Epithelial cell of proximal tubule (primary cell): ENCODE measurements around the gene ITSN1. TPM values are rescaled to one million over a fixed set of nuclear protein-coding genes. Genes with fewer than 3 reads are reported as not detected.

Source experiments
- DNase-seq: peaks from one replicate; pipeline ENCODE4 v3.0.0-alpha.2; 2011; ENCODE audit warnings: low read depth
- H3K4me3 ChIP-seq: 2 replicates; pipeline ENCODE4 v1.5.1; 2011; ENCODE audit warnings: low read depth, mild to moderate bottlenecking, low read length
- total RNA-seq: library from RNA; depleted of rRNA; stranded (reverse); fragments of >200 nt; gene quantifications from 2 replicates; pipeline ENCODE4 v1.2.3, GENCODE V29; 2015
- TF ChIP-seq, protein P1 (sequence below): conservative IDR thresholded peaks from 2 replicates; pipeline ENCODE4 v1.5.1; 2012; ENCODE audit warnings: low read depth, mild to moderate bottlenecking, low read length

Gene ITSN1
- total RNA-seq, 1 donor from 2014 or later, result 24.5 TPM

DNA sequence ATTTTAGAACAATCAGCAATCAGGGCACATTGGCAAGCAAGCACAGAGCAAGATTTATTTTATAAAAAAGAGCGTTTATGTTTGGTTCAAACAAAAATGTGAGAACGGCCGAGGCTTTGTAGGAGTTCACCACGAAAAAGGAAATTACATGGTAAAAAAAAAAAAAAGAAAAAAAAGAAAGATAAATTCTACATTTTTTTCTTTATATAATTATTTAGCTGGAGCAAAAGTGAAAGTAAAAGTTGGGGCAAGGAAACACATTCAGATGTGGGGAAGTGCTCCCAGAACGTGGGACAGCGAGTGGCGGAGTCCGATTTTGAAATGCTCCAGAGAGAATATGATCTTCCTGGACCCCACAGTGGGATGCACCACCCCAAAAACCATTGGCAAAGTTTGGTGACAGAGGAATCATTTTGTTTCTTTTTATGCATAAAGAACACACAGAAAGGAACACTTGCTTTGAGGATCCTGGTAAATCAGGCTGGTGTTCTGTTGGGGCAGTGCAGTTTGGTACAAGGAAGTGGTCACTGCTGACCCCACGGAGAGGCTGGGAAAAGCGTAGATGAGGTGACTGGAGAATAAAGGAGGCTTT lies 289.6 kb downstream of the ITSN1 start:
- DNase-seq, result no peak
- TF ChIP-seq, protein P1, sequence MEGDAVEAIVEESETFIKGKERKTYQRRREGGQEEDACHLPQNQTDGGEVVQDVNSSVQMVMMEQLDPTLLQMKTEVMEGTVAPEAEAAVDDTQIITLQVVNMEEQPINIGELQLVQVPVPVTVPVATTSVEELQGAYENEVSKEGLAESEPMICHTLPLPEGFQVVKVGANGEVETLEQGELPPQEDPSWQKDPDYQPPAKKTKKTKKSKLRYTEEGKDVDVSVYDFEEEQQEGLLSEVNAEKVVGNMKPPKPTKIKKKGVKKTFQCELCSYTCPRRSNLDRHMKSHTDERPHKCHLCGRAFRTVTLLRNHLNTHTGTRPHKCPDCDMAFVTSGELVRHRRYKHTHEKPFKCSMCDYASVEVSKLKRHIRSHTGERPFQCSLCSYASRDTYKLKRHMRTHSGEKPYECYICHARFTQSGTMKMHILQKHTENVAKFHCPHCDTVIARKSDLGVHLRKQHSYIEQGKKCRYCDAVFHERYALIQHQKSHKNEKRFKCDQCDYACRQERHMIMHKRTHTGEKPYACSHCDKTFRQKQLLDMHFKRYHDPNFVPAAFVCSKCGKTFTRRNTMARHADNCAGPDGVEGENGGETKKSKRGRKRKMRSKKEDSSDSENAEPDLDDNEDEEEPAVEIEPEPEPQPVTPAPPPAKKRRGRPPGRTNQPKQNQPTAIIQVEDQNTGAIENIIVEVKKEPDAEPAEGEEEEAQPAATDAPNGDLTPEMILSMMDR, result no peak
- peak overlapping the region; percentile 32 for H3K4me3 ChIP-seq

DNA sequence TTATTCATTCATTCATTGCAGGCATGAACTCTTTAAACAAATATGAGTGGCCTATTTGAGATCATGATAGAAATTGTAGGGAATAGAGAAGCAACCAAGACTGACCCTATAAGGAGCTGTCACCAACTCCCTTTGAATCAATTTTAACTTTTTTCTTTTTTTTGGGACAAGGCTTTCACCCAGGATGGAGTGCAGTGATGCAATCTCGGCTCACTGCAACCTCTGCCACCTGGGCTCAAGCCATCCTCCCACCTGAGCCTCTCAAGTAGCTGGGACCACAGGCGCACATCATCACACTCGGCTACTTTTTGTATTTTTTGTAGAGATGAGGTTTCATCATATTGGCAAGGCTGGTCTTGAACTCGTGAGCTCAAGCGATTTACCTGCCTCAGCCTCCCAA lies 290.4 kb downstream of the ITSN1 start:
- H3K4me3 ChIP-seq, result no peak overlapping the region
- TF ChIP-seq, protein P1, result no peak
- DNase-seq, result no peak

DNA sequence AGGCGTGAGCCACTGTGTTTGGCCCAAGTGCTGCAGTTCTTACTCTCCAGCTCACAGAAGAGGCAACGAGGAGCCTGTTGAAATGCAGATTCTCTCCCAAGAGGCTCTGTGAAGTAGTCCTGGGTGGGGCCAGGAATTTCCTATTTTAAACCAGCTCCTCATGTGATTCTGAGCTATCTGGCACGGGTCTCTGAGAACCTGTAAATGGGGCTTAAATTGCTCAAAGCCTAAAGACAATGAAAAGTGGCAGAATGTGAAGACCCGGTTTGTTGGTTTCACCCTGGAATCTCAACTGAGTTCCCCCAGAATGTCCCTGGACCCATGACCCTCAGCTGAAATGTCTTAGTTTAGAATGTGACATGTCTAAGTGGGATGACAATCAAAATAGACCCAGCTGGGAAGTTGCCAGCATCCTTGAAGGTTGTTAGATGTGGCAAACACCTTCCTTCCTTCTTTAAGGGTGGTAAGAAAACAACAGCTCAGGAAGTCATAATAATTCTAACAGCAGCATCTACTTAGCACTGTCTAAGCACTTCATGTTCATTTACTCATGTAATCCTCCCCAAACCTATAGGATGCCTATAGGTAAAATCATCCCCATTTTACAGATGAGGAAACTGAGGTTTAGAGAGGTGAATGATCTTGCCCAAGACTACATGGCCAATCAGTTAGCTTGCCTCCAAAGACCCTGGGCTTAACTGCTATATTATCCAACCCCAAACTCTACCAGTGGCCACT lies 294.2 kb downstream of the ITSN1 start:
- DNase-seq, result no peak
- H3K4me3 ChIP-seq, result no peak overlapping the region
- TF ChIP-seq, protein P1, result no peak

DNA sequence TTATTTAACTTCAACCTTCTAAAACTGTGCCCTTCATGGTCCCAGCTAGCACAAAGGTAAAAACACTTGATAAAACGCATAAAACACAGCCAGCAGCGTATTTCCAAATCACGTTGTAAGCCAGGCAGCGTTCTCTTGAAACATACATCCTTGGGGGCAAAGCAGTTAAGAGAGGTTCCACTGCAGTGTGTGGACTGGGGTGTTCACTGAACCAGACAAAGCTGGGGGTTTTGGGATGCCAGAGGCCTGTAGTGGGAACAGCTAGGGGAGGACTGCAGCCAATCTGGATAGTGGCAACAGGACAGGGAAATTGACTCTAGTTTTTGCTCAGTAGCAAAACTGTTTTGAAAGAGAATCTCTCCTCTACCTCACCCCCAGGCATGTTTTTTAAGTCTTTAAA lies 294.8 kb downstream of the ITSN1 start:
- TF ChIP-seq, protein P1, result no peak
- no peak overlapping the region for H3K4me3 ChIP-seq
- DNase-seq, result no peak

DNA sequence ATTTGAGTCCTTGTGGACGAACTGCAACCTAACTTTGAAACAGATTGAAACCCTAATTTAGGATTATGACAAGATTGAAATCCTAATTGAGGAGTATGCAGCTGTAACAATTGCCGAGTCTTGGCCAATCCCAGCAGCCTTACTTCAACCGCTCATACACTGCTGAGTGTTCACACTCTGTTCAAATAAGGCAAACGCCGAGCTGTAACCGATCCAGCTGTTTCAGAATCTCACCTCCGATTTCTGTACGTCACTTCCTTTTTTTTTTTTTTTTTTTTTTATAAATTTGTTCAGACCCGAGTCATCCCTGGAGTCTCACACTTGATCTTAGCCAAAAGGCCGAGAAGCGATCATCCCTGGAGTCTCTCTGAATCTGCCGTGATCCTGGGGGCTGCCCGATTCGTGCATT lies 295.6 kb downstream of the ITSN1 start:
- no peak overlapping the region for H3K4me3 ChIP-seq
- no peak for DNase-seq
- TF ChIP-seq, protein P1, result no peak

DNA sequence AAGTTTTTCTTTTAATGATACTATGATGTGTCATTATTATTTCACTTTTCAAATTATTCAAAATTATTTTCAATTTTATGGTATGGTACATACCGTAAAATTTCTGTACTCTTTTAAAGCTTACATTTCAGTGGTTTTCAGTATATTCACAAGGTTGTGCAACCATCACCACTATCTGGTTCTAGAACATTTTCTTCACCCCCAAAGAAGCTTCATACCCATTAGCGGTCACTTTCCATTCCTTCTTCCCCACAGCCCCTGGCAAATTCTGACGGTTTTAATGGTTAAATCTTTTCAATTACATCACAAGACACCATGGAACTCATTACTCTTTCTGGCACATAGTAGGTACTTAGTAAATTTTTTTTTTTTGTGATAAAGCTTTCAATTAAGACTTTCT lies 296.1 kb downstream of the ITSN1 start:
- TF ChIP-seq, protein P1, result no peak
- DNase-seq, result no peak
- H3K4me3 ChIP-seq, result no peak overlapping the region

DNA sequence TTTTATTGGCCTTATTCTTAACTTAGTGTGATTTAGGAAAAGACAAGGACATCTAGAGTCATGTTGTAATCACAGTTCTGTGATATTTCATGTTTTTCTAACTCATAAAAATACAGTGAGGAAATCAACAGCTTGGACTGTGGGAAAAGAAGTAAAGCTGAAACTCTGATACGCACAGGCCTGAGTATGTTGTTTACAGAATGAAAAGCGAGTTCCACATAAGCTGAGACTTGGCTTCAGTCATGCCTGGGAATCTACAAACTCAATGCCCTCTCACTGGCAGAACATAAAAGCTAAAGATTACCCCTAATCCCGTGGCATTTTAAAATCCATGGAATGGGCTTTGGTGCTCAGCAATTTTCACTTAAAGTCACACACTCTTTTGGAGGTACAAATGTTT lies 296.9 kb downstream of the ITSN1 start:
- H3K4me3 ChIP-seq, result no peak overlapping the region
- TF ChIP-seq, protein P1, result no peak
- no peak for DNase-seq
